ENCODE measurements around the gene ACY1. TPM values are rescaled to one million over a fixed set of nuclear protein-coding genes. Genes with fewer than 3 reads are reported as not detected.
A peak's percentile ranks its signal among the peaks of the same experiment; 100 is the strongest.

ACY1 gene
- total and polyA plus RNA-seq, 11 donors: 14.8 to 45.3 (median 25.4) TPM

GRCh38 chr3:51974277-51974962, 8.9 kb upstream of the ACY1 start:
- Histone ChIP-seq H3K27me3 (no peaks in the 10 kb centered on the region), H3K9me3 (no peaks in the 10 kb centered on the region), H3K4me1 (peaks cover 5 to 58% (median 23%) of the 10 kb centered on the region in 12 donors), H3K27ac (peak overlapping the region; percentile 89 to 98 (median 96)), H3K36me3 (peaks cover 0 to 10% (median 0%) of the 10 kb centered on the region in 9 donors), H3K4me3 (peak overlapping the region; percentile 47 to 87 (median 70))
- DNase-seq (peak in 1 of 5 donors; percentile 56), ATAC-seq (peak; percentile 12 to 29 (median 25))
- TF ChIP-seq CTCF (IDR thresholded peaks at IDR 0.05) (peak in 5 of 12 donors; percentile 3 to 38 (median 28)), POLR2A (IDR thresholded peaks at IDR 0.05) (no peak)
- intact Hi-C loops (cut with DNase I): loop anchor here in 7 of 10 donors (1.0 to 2.0 kb wide), 2 partner anchors 32 kb away; partner anchors contain the start of gene PARP3 (in 7 of the 7)
- 12 to 24% (median 21%) methylated on average over 24 to 30 of the region's 30 CpGs for WGBS, 4 donors

GRCh38 chr3:51974963-51975851, 8.1 kb upstream of the ACY1 start, which contains the start of gene ABHD14A:
Gene ABHD14A, plus strand, starts transcription at chr3:51975064. Its CDS starts 72 bp downstream, at chr3:51975136.
- DNase-seq (peak; percentile 57 to 90 (median 78)), ATAC-seq (peak; percentile 45 to 80 (median 76))
- WGBS, 4 donors: 0 to 3% (median 1%) methylated on average over 16 to 63 of the region's 63 CpGs
- Histone ChIP-seq H3K9me3 (no peaks in the 10 kb centered on the region), H3K4me3 (peak within 1 kb of the TSS; percentile 47 to 87 (median 70)), H3K36me3 (peaks cover 0 to 10% (median 0%) of the 10 kb centered on the region in 9 donors), H3K4me1 (peaks cover 5 to 50% (median 23%) of the 10 kb centered on the region in 12 donors), H3K27ac (peak within 1 kb of the TSS; percentile 89 to 98 (median 96)), H3K27me3 (no peaks in the 10 kb centered on the region)
- intact Hi-C loops (cut with DNase I): loop anchor here in 8 of 10 donors (1.0 to 5.0 kb wide), 3 partner anchors 32 to 33 kb away; partner anchors contain the start of genes PARP3 (in 8 of the 8) and RRP9 (in 1 of the 8)
- TF ChIP-seq CTCF (IDR thresholded peaks at IDR 0.05): peak in 1 of 12 donors; percentile 11
- peak; percentile 33 to 61 for TF ChIP-seq POLR2A (IDR thresholded peaks at IDR 0.05)

- H3K4me1 ChIP-seq: peaks cover 5 to 43% (median 23%) of the 10 kb centered on the region in 12 donors
- WGBS, 4 donors: 38 to 47% (median 41%) methylated on average over 43 to 46 of the region's 46 CpGs
- H3K4me3 ChIP-seq: peak overlapping the region in 10 of 12 donors; percentile 65 to 87 (median 71)
Measured at GRCh38 chr3:51975852-51976549, 7.3 kb upstream of the ACY1 start.

More at GRCh38 chr3:51975852-51976549, 7.3 kb upstream of the ACY1 start:
- Histone ChIP-seq H3K36me3 (peaks cover 0 to 6% (median 0%) of the 10 kb centered on the region in 9 donors), H3K27ac (peak overlapping the region in 10 of 12 donors; percentile 49 to 98 (median 96)), H3K27me3 (no peaks in the 10 kb centered on the region), H3K9me3 (no peaks in the 10 kb centered on the region)
- DNase-seq (peak; percentile 71 to 82 (median 79)), ATAC-seq (peak in 1 of 4 donors; percentile 7)
- intact Hi-C loops (cut with DNase I): loop anchor here in 5 of 10 donors (2.0 to 5.0 kb wide), 2 partner anchors 33 to 34 kb away; partner anchors contain the start of genes PARP3 (in 5 of the 5) and RRP9 (in 1 of the 5)
- TF ChIP-seq POLR2A (IDR thresholded peaks at IDR 0.05) (no peak), CTCF (IDR thresholded peaks at IDR 0.05) (peak in 4 of 12 donors; percentile 8 to 32 (median 18))
